HG03558 (cell line): ENCODE results near the gene VAV2.

ENCODE experiments used
- ATAC-seq: cut with Tn5 transposase; IDR thresholded peaks from one replicate; pipeline ENCODE4 v1.9.1; 2021; ENCODE audit warnings: moderate number of reproducible peaks; ENCODE audit not compliant: unreplicated experiment; ENCODE audit errors: extremely low read depth

The VAV2 gene

GRCh38 chr9:134028076-134028475, 36.0 kb upstream of the VAV2 start:
- ATAC-seq = no peak

- ATAC-seq = no peak
Measured at GRCh38 chr9:134027561-134027960, 35.4 kb upstream of the VAV2 start.

- no peak for ATAC-seq
Measured at GRCh38 chr9:134026981-134027380, 34.9 kb upstream of the VAV2 start.

- ATAC-seq = no peak
Measured at GRCh38 chr9:134026581-134026980, 34.5 kb upstream of the VAV2 start.

- peak; percentile 22 for ATAC-seq
Measured at GRCh38 chr9:134025606-134026541, 33.8 kb upstream of the VAV2 start.

GRCh38 chr9:134024828-134025605, 32.9 kb upstream of the VAV2 start, which contains the start of gene BRD3OS:
Gene BRD3OS, plus strand, starts transcription at chr9:134025481. Its CDS starts 1,267 bp downstream, at chr9:134026748.
- peak; percentile 64 for ATAC-seq

GRCh38 chr9:134024214-134024792, 32.2 kb upstream of the VAV2 start:
- no peak for ATAC-seq

- ATAC-seq = no peak
Measured at GRCh38 chr9:134014946-134015345, 22.8 kb upstream of the VAV2 start.

GRCh38 chr9:134011401-134011800, 19.3 kb upstream of the VAV2 start:
- no peak for ATAC-seq

- ATAC-seq = no peak
Measured at GRCh38 chr9:134010310-134011173, 18.4 kb upstream of the VAV2 start.

- no peak for ATAC-seq
Measured at GRCh38 chr9:134007571-134007970, 15.4 kb upstream of the VAV2 start.

- ATAC-seq = no peak
Measured at GRCh38 chr9:134007150-134007549, 15.0 kb upstream of the VAV2 start.

- no peak for ATAC-seq
Measured at GRCh38 chr9:134005381-134005780, 13.3 kb upstream of the VAV2 start.

GRCh38 chr9:134004881-134005280, 12.8 kb upstream of the VAV2 start:
- no peak for ATAC-seq

GRCh38 chr9:134004131-134004873, 12.2 kb upstream of the VAV2 start:
- ATAC-seq = no peak

- ATAC-seq = no peak
Measured at GRCh38 chr9:134003237-134003636, 11.1 kb upstream of the VAV2 start.

GRCh38 chr9:134002796-134003195, 10.7 kb upstream of the VAV2 start:
- no peak for ATAC-seq

GRCh38 chr9:133999851-134000265, 7.7 kb upstream of the VAV2 start:
- no peak for ATAC-seq

GRCh38 chr9:133998915-133999595, 6.9 kb upstream of the VAV2 start:
- ATAC-seq = no peak
